Measurements from ENCODE around the gene SH3RF3.

Gene SH3RF3

DNA sequence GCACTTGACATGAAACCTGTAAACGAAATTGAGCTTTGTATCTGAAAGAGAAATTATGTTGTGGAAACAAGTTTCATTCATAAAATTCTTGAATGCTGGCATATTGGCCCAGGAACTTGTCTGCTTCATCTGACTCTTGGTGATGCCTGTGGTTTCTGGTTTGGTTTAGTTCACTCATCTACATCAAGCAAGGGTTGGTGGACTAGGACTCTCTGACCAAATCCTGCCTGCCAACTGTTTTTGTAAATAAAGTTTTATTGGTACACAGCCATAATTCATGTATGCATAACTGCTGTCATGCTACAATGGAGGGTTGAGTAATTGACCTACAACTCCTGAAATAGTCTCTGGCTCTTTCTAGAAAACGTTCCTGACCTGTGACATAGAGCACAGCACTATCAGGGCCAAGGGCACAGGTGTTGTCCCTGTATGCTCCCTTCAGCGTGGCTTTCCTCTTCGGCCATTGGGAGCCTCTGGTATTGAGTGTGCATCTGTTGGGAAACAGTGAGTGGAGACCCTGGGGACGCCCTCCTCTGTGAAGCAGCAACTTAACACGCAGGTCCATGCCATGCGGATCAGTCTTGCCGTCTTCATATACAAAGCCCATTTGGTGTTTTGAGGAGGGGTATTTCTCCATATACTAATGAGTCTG is 226.3 kb downstream of the SH3RF3 start:
- H3K36me3 ChIP-seq (ENCODE audit: control insufficient read depth, insufficient read depth, low read length): no peaks in the 10 kb centered on the region
- H3K27ac ChIP-seq (ENCODE audit: low read depth, low read length, severe bottlenecking): no peak overlapping the region
- 80 to 87% methylated on average over 5 to 8 of the region's 8 CpGs for WGBS, 2 experiments (ENCODE audit: insufficient coverage in 2 of 2)
- H3K4me1 ChIP-seq (ENCODE audit: control insufficient read depth, insufficient read depth, low read length, poor library complexity, severe bottlenecking): no peaks in the 10 kb centered on the region
- H3K4me3 ChIP-seq (ENCODE audit: extremely low read depth, insufficient read depth, low read length, poor library complexity, severe bottlenecking): no peak overlapping the region
- H3K9me3 ChIP-seq (ENCODE audit: control insufficient read depth, low read length): peaks cover 16% of the 10 kb centered on the region

DNA sequence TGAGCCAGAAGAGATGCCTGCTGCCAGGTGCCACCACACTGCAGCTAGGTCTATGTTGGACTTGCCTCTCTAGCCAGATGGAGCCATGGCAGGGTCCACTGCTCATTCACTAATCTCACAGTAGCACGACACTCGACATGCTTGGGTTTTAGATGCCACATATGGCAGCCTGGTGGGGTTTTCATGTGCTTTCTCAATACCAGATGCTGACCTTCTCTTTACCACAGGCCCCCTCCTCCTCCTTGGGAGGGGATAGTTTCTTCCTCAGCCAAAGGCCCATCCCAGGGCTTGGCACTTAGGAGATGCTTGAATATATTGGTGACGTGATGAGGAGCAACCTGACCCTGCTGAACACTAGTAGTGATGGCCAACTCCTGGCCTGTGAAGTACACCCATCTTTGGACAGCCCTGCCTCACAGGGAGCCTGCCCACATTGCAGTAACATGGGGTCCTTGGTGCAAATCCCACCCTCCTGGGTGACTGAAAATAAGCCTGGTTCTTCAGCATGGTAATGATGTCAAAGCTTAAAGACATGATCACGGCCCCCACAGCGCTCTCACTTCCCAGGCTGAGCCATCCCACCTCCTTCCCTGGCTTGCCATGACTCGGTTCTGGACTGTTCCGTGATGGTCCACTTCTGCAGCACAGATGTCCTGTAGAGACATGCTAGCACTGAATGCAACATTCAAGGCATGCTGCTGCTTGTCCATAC is 227.5 kb downstream of the SH3RF3 start:
- Histone ChIP-seq H3K4me3 (ENCODE audit: extremely low read depth, insufficient read depth, low read length, poor library complexity, severe bottlenecking) (no peak overlapping the region), H3K36me3 (ENCODE audit: control insufficient read depth, insufficient read depth, low read length) (no peaks in the 10 kb centered on the region), H3K27ac (ENCODE audit: low read depth, low read length, severe bottlenecking) (no peak overlapping the region), H3K4me1 (ENCODE audit: control insufficient read depth, insufficient read depth, low read length, poor library complexity, severe bottlenecking) (no peaks in the 10 kb centered on the region), H3K9me3 (ENCODE audit: control insufficient read depth, low read length) (peaks cover 16% of the 10 kb centered on the region)
- 79 to 87% methylated on average over 3 to 5 of the region's 7 CpGs for WGBS, 2 experiments (ENCODE audit: insufficient coverage in 2 of 2)

DNA sequence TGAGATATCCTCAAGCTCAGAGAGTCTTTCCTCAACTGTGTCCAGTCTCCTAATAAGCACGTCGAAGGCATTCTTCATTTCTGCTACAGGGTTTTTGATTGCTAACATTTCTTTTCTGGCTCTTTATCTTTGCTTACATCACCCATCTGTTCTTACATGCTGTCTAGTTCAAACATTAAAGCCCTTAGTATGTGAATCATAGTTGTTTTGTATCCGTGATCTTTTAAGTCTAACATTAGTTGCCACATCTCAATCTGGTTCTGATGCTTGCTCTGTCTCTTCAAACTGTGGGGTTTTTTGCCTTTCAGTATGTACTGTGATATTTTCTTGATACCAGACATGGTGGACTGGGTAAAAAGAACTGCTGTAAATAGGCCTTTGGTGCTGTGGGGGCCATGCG is 235.2 kb downstream of the SH3RF3 start:
- no peaks in the 10 kb centered on the region for H3K4me1 ChIP-seq (ENCODE audit: control insufficient read depth, insufficient read depth, low read length, poor library complexity, severe bottlenecking)
- H3K27ac ChIP-seq (ENCODE audit: low read depth, low read length, severe bottlenecking): no peak overlapping the region
- no peak overlapping the region for H3K4me3 ChIP-seq (ENCODE audit: extremely low read depth, insufficient read depth, low read length, poor library complexity, severe bottlenecking)
- no peaks in the 10 kb centered on the region for H3K36me3 ChIP-seq (ENCODE audit: control insufficient read depth, insufficient read depth, low read length)
- WGBS, 2 experiments (ENCODE audit: insufficient coverage in 2 of 2): 95 to 100% methylated on average over 1 to 3 of the region's 4 CpGs
- H3K9me3 ChIP-seq (ENCODE audit: control insufficient read depth, low read length): no peaks in the 10 kb centered on the region

DNA sequence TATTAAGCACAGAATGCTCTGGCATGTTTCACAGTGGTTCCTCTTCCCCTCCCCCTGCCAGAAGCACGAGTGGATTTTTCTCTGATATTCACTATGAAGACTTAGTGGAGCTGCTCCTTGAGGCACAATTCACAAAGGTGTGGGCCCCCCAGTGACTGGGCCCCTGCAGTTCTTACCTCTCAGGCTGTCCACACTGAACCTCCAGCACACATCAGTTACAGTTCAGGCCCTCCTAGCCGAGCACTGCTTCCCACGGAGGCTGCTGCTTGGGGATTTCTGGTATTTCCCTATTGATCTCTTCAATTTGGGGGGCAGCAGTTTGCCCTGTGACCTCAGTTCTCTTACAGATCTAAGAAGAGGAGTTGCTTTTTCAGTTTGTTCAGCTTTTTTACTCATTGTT is 236.1 kb downstream of the SH3RF3 start:
- Histone ChIP-seq H3K36me3 (ENCODE audit: control insufficient read depth, insufficient read depth, low read length) (no peaks in the 10 kb centered on the region), H3K9me3 (ENCODE audit: control insufficient read depth, low read length) (no peaks in the 10 kb centered on the region), H3K27ac (ENCODE audit: low read depth, low read length, severe bottlenecking) (no peak overlapping the region), H3K4me3 (ENCODE audit: extremely low read depth, insufficient read depth, low read length, poor library complexity, severe bottlenecking) (no peak overlapping the region), H3K4me1 (ENCODE audit: control insufficient read depth, insufficient read depth, low read length, poor library complexity, severe bottlenecking) (no peaks in the 10 kb centered on the region)
- WGBS, 2 experiments (ENCODE audit: insufficient coverage in 2 of 2): 79 to 92% methylated on average over 3 of the region's 3 CpGs

DNA sequence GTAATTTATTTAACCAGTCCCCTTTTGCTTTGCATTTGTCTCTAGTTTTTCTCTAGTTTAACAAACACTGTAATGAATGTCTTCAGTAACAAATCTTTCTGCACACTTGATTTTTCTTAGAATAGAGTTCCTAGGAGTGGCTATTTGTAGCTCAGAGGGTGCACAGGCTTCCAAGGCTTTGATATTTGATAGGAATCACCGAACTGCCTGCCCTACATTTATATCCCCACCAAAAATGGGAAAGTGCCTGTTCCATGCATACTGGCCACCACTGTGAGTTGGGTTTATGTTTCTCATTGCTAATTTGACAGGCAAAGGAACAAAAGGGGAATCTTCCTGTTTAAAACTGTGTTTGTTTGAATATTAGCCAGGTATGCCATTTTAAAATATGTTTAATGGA is 238.7 kb downstream of the SH3RF3 start:
- no CpG with 5 or more reads among the region's 1 CpG for WGBS, 2 experiments (ENCODE audit: insufficient coverage in 2 of 2)
- Histone ChIP-seq H3K4me3 (ENCODE audit: extremely low read depth, insufficient read depth, low read length, poor library complexity, severe bottlenecking) (no peak overlapping the region), H3K36me3 (ENCODE audit: control insufficient read depth, insufficient read depth, low read length) (no peaks in the 10 kb centered on the region), H3K4me1 (ENCODE audit: control insufficient read depth, insufficient read depth, low read length, poor library complexity, severe bottlenecking) (no peaks in the 10 kb centered on the region), H3K27ac (ENCODE audit: low read depth, low read length, severe bottlenecking) (no peak overlapping the region), H3K9me3 (ENCODE audit: control insufficient read depth, low read length) (no peaks in the 10 kb centered on the region)

DNA sequence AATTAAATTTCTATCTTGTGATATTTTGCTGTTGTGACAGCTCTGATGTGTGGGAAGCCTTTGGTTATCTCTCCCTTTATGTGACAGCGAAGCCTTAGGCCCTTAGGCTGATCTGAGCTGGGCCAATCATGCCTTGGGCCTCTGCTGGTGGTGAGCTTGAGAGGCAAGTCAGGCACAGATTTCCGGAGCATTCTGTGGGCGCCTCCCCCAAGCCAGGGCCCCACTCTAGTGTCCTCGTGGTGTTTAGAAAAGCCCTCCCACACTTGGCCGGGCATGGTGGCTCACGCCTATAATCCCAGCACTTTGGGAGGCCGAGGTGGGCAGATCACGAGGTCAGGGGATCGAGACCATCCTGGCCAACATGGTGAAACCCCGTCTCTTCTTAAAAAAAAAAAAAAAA is 239.8 kb downstream of the SH3RF3 start:
- no peaks in the 10 kb centered on the region for H3K36me3 ChIP-seq (ENCODE audit: control insufficient read depth, insufficient read depth, low read length)
- H3K27ac ChIP-seq (ENCODE audit: low read depth, low read length, severe bottlenecking): no peak overlapping the region
- 85 to 93% methylated on average over 8 to 10 of the region's 10 CpGs for WGBS, 2 experiments (ENCODE audit: insufficient coverage in 2 of 2)
- no peaks in the 10 kb centered on the region for H3K4me1 ChIP-seq (ENCODE audit: control insufficient read depth, insufficient read depth, low read length, poor library complexity, severe bottlenecking)
- no peak overlapping the region for H3K4me3 ChIP-seq (ENCODE audit: extremely low read depth, insufficient read depth, low read length, poor library complexity, severe bottlenecking)
- H3K9me3 ChIP-seq (ENCODE audit: control insufficient read depth, low read length): no peaks in the 10 kb centered on the region

DNA sequence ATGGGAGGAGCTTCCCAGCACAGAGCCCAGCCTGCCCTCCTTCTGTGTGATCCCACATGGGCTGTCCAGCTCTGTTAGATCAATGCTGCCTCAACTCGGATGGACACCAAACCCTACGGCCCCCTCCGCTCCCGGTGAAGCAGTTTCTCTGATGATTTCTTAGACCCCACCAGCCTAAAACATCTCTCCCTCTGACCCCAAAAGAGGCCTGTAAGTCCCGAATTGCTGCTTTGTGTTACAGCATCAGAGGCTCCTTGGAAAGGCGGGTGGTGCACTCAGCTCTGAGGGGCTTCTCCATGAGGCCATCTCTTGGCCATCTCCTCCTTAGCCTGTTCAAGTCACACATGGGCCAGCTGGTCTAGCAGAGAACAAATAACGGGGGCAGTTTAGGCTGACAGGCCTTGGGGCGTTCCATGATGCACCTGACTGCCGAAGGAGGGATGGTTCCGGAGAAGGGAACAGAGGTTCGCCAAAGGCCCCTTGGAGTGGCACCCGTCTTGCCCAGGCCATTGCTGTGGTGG is 240.7 kb downstream of the SH3RF3 start:
- 93 to 95% methylated on average over 12 of the region's 12 CpGs for WGBS, 2 experiments (ENCODE audit: insufficient coverage in 2 of 2)
- Histone ChIP-seq H3K4me1 (ENCODE audit: control insufficient read depth, insufficient read depth, low read length, poor library complexity, severe bottlenecking) (no peaks in the 10 kb centered on the region), H3K27ac (ENCODE audit: low read depth, low read length, severe bottlenecking) (no peak overlapping the region), H3K9me3 (ENCODE audit: control insufficient read depth, low read length) (no peaks in the 10 kb centered on the region), H3K4me3 (ENCODE audit: extremely low read depth, insufficient read depth, low read length, poor library complexity, severe bottlenecking) (no peak overlapping the region), H3K36me3 (ENCODE audit: control insufficient read depth, insufficient read depth, low read length) (no peaks in the 10 kb centered on the region)

DNA sequence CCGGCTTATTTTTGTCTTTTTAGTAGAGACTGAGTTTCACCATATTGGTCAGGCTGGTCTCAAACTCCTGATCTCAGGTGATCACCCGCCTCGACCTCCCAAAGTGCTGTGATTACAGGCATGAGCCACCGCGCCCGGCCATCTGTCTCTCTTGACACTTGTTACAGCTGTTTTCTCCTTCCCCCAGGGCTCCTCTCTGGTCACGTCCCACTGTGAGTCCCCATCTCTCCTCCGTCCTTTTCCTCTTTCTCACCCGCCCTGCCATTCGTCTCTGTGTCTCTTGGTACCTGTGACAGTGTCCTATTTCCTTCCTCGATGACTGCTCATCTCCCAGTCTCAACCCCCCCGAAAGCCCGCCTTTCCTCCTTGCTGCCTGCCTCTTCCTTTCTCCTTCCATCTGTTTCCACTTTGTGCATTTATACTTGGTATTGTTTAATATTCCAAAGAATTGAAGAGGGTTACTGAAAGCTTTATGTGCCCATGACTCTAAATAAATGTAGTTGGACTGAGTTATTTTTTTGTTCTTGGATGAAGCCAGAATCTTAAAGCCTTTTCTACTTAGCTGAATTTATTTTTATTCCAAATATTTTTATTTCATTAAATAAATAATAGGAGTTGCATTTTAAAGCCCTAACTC is 241.5 kb downstream of the SH3RF3 start:
- Histone ChIP-seq H3K9me3 (ENCODE audit: control insufficient read depth, low read length) (no peaks in the 10 kb centered on the region), H3K4me1 (ENCODE audit: control insufficient read depth, insufficient read depth, low read length, poor library complexity, severe bottlenecking) (no peaks in the 10 kb centered on the region), H3K27ac (ENCODE audit: low read depth, low read length, severe bottlenecking) (no peak overlapping the region), H3K36me3 (ENCODE audit: control insufficient read depth, insufficient read depth, low read length) (no peaks in the 10 kb centered on the region), H3K4me3 (ENCODE audit: extremely low read depth, insufficient read depth, low read length, poor library complexity, severe bottlenecking) (no peak overlapping the region)
- WGBS, 2 experiments (ENCODE audit: insufficient coverage in 2 of 2): 84 to 91% methylated on average over 12 of the region's 13 CpGs

DNA sequence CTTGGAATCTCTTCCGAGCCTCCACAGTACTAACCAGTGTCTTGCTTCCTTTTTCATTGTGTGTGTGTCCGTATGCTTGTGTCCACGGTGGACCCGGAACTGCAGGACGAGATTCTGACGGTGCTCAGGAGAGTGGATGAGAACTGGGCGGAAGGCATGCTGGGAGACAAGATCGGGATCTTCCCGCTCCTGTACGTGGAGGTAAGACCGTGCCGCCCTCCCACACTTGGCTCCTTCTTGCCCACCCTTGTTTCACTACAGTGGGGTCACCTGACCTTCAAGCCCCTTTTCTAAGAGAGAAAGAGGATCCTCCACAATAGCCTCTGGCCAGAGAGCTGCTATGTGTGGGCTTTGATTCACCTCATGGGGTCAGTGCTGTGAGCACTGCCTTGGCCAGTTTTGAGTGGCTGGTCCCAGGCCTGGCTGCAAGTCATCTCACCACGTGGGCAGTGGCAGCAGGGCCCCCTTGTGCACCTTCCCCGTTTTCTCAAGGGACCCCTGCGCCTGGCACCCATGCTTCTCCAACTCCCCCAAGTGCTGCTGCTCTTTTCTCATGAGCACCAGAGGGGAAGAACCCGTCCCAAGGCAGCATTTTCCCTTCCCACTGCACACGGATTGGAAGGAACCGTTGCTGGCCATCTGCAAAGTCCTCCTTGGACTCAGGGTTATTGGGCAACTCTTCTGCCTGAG is 242.6 kb downstream of the SH3RF3 start:
- Histone ChIP-seq H3K36me3 (ENCODE audit: control insufficient read depth, insufficient read depth, low read length) (no peaks in the 10 kb centered on the region), H3K9me3 (ENCODE audit: control insufficient read depth, low read length) (no peaks in the 10 kb centered on the region), H3K4me1 (ENCODE audit: control insufficient read depth, insufficient read depth, low read length, poor library complexity, severe bottlenecking) (peaks cover 7% of the 10 kb centered on the region), H3K27ac (ENCODE audit: low read depth, low read length, severe bottlenecking) (no peak overlapping the region), H3K4me3 (ENCODE audit: extremely low read depth, insufficient read depth, low read length, poor library complexity, severe bottlenecking) (no peak overlapping the region)
- 92 to 94% methylated on average over 15 to 18 of the region's 18 CpGs for WGBS, 2 experiments (ENCODE audit: insufficient coverage in 2 of 2)

DNA sequence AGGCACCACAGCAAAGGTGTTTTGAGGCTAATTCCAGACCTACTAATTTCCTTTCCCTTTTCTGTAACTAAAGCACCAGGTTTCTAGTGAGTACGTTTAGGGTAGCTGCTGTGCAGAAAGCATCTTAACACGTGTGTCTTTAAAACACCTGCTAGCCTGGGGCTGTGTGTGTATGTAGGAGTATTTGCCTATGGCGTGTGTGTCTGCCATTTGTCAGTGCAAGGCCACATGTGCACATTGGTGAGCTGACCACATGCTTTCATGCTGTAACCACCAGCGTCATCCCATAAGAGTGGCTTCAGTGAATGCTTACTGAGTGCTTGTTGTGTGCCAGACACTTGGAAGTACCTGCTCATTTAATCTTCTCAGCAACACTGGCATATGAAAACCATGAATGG is 243.2 kb downstream of the SH3RF3 start:
- Histone ChIP-seq H3K36me3 (ENCODE audit: control insufficient read depth, insufficient read depth, low read length) (no peaks in the 10 kb centered on the region), H3K9me3 (ENCODE audit: control insufficient read depth, low read length) (no peaks in the 10 kb centered on the region), H3K27ac (ENCODE audit: low read depth, low read length, severe bottlenecking) (no peak overlapping the region), H3K4me3 (ENCODE audit: extremely low read depth, insufficient read depth, low read length, poor library complexity, severe bottlenecking) (no peak overlapping the region), H3K4me1 (ENCODE audit: control insufficient read depth, insufficient read depth, low read length, poor library complexity, severe bottlenecking) (peaks cover 7% of the 10 kb centered on the region)
- WGBS, 2 experiments (ENCODE audit: insufficient coverage in 2 of 2): 100% methylated on average over 2 to 4 of the region's 4 CpGs
